Stimulated activated CD4-positive, alpha-beta T cell treated with anti-CD3 and anti-CD28 coated beads, Interleukin-2, amount 100 ng/mL, for 48 hours (primary cell): ENCODE data around the gene DPPA4.
"Not testable (repeated sequence)": the region's sequence is repeated elsewhere in the genome, so short reads cannot be mapped to it uniquely, and the experiment has no call there.

ENCODE experiments used
- DNase-seq, 2 donors: peaks; one replicate each; pipeline ENCODE4 v3.0.0-alpha.2; 2020

Gene DPPA4

GRCh38 chr3:109337393-109337792 lies at the start of gene DPPA4:
TSS of gene DPPA4 (minus strand) at chr3:109337546. CDS start at chr3:109337517, 29 bp downstream.
- no peak for DNase-seq

- no peak for DNase-seq
Observed at GRCh38 chr3:109385442-109386318, 48.3 kb upstream of the DPPA4 start.

GRCh38 chr3:109384164-109384563 lies 46.8 kb upstream of the DPPA4 start:
- no peak for DNase-seq

GRCh38 chr3:109382588-109382987 lies 45.2 kb upstream of the DPPA4 start:
- DNase-seq: no peak

- DNase-seq: no peak
Observed at GRCh38 chr3:109375975-109376374, 38.6 kb upstream of the DPPA4 start.

- DNase-seq: not testable (repeated sequence)
Observed at GRCh38 chr3:109374434-109374833, 37.1 kb upstream of the DPPA4 start.

- no peak for DNase-seq
Observed at GRCh38 chr3:109373933-109374332, 36.6 kb upstream of the DPPA4 start.

- DNase-seq: no peak
Observed at GRCh38 chr3:109372639-109373038, 35.3 kb upstream of the DPPA4 start.

GRCh38 chr3:109369510-109369909 lies 32.2 kb upstream of the DPPA4 start:
- no peak for DNase-seq

GRCh38 chr3:109364088-109364487 lies 26.7 kb upstream of the DPPA4 start:
- no peak for DNase-seq

- no peak for DNase-seq
Observed at GRCh38 chr3:109363634-109364033, 26.3 kb upstream of the DPPA4 start.

GRCh38 chr3:109362823-109363222 lies 25.5 kb upstream of the DPPA4 start:
- DNase-seq: no peak

- DNase-seq: not testable (repeated sequence)
Observed at GRCh38 chr3:109358809-109359208, 21.5 kb upstream of the DPPA4 start.

GRCh38 chr3:109356442-109357155 lies 19.3 kb upstream of the DPPA4 start:
- DNase-seq: no peak

GRCh38 chr3:109355625-109356441 lies 18.5 kb upstream of the DPPA4 start:
- DNase-seq: no peak

GRCh38 chr3:109353057-109353456 lies 15.7 kb upstream of the DPPA4 start:
- DNase-seq: no peak

- DNase-seq: no peak
Observed at GRCh38 chr3:109351231-109351630, 13.9 kb upstream of the DPPA4 start.

- DNase-seq: no peak
Observed at GRCh38 chr3:109346770-109347295, 9.5 kb upstream of the DPPA4 start.

- no peak for DNase-seq
Observed at GRCh38 chr3:109346099-109346498, 8.8 kb upstream of the DPPA4 start.

GRCh38 chr3:109339714-109340648 lies 2.6 kb upstream of the DPPA4 start:
- DNase-seq: no peak

- no peak for DNase-seq
Observed at GRCh38 chr3:109339197-109339596, 1.9 kb upstream of the DPPA4 start.

- no peak for DNase-seq
Observed at GRCh38 chr3:109338322-109338721, 976 bp upstream of the DPPA4 start.
